ENCODE results near the gene HPCAL1.

GRCh38 chr2:10255189-10256030 lies 47.3 kb upstream of the HPCAL1 start:
- no peak for TF ChIP-seq CTCF (IDR thresholded peaks at IDR 0.05; ENCODE audit: extremely low read depth in 1 of 2, insufficient read depth in 1 of 2, low read depth in 1 of 2, low read length in 2 of 2)
- TF ChIP-seq EZH2 (IDR thresholded peaks at IDR 0.05; ENCODE audit: borderline replicate concordance, low read depth, low read length, severe bottlenecking) = no peak
- no peak for TF ChIP-seq POLR2AphosphoS5 (IDR thresholded peaks at IDR 0.05; ENCODE audit: insufficient read depth, low read depth, low read length)
- no peak for TF ChIP-seq POLR2A (IDR thresholded peaks at IDR 0.05; ENCODE audit: low read depth, low read length)
- TF ChIP-seq JUN (IDR thresholded peaks at IDR 0.05; ENCODE audit: borderline replicate concordance, insufficient read depth, insufficient read length, low read depth) = no peak
- no peak for TF ChIP-seq MAX (IDR thresholded peaks at IDR 0.05; ENCODE audit: insufficient read depth, insufficient read length)

Data from endothelial cell of umbilical vein (primary cell).